Measurements from ENCODE around the gene OLFML2A.
"Not testable (repeated sequence)": the region's sequence is repeated elsewhere in the genome, so short reads cannot be mapped to it uniquely, and the experiment has no call there.

The OLFML2A gene

GRCh38 chr9:124844291-124844690 is 67.4 kb downstream of the OLFML2A start:
- 85% methylated on average over 4 of the region's 4 CpGs for WGBS
- H3K4me2 ChIP-seq (ENCODE audit: low read length, poor library complexity, severe bottlenecking), result no peak overlapping the region
- no peaks in the 10 kb centered on the region for H3K27me3 ChIP-seq (ENCODE audit: control insufficient read depth in 1 of 2, insufficient read depth in 1 of 2, low read length in 2 of 2)
- H2BK12ac ChIP-seq (ENCODE audit: low read length in 2 of 2), result no peak overlapping the region
- no peaks in the 10 kb centered on the region for H3K79me1 ChIP-seq (replicated peaks; ENCODE audit: low read length, poor library complexity, severe bottlenecking)
- no peak overlapping the region for H3K4ac ChIP-seq (ENCODE audit: low read depth in 1 of 2, low read length in 2 of 2)
- H3K9ac ChIP-seq (ENCODE audit: low read length), result no peak overlapping the region
- H2AK5ac ChIP-seq (ENCODE audit: low read length, severe bottlenecking), result no peak overlapping the region
- no peak overlapping the region for H3K18ac ChIP-seq (ENCODE audit: low read depth in 1 of 2, low read length in 2 of 2)
- H2BK15ac ChIP-seq (ENCODE audit: low read depth, poor library complexity, severe bottlenecking), result no peak overlapping the region
- H3K14ac ChIP-seq (ENCODE audit: low read length in 2 of 2), result no peak overlapping the region
- H2BK5ac ChIP-seq (ENCODE audit: low read depth, low read length, poor library complexity, severe bottlenecking), result no peak overlapping the region
- no peak overlapping the region for H3K23ac ChIP-seq (ENCODE audit: low read length in 2 of 2)
- no peaks in the 10 kb centered on the region for H3K36me3 ChIP-seq (ENCODE audit: control insufficient read depth in 1 of 2, insufficient read depth in 2 of 2, low read depth in 1 of 2, low read length in 2 of 2)
- no peak overlapping the region for H3K4me3 ChIP-seq (ENCODE audit: insufficient read depth in 1 of 2, low read depth in 1 of 2, low read length in 2 of 2)
- no peak overlapping the region for H4K91ac ChIP-seq (ENCODE audit: low read length)
- no peak overlapping the region for H2AFZ ChIP-seq (ENCODE audit: low read depth, low read length)
- peaks cover 10% of the 10 kb centered on the region for H3K4me1 ChIP-seq (ENCODE audit: control insufficient read depth, insufficient read depth, low read depth, low read length)
- H2BK120ac ChIP-seq (ENCODE audit: low read depth, low read length), result no peak overlapping the region
- no peaks in the 10 kb centered on the region for H3K9me3 ChIP-seq (ENCODE audit: control insufficient read depth, low read length)
- H4K8ac ChIP-seq (ENCODE audit: low read length), result no peak overlapping the region
- DNase-seq, result no peak
- H3K27ac ChIP-seq (ENCODE audit: low read length, poor library complexity, severe bottlenecking), result no peak overlapping the region

- H3K18ac ChIP-seq (ENCODE audit: low read depth in 1 of 2, low read length in 2 of 2); H3K27me3 ChIP-seq (ENCODE audit: control insufficient read depth in 1 of 2, insufficient read depth in 1 of 2, low read length in 2 of 2); H3K4me3 ChIP-seq (ENCODE audit: insufficient read depth in 1 of 2, low read depth in 1 of 2, low read length in 2 of 2); H3K4me2 ChIP-seq (ENCODE audit: low read length, poor library complexity, severe bottlenecking); H2BK5ac ChIP-seq (ENCODE audit: low read depth, low read length, poor library complexity, severe bottlenecking); H2BK120ac ChIP-seq (ENCODE audit: low read depth, low read length); DNase-seq; H2BK15ac ChIP-seq (ENCODE audit: low read depth, poor library complexity, severe bottlenecking); H3K4me1 ChIP-seq (ENCODE audit: control insufficient read depth, insufficient read depth, low read depth, low read length); H2AFZ ChIP-seq (ENCODE audit: low read depth, low read length); H3K36me3 ChIP-seq (ENCODE audit: control insufficient read depth in 1 of 2, insufficient read depth in 2 of 2, low read depth in 1 of 2, low read length in 2 of 2); H3K23ac ChIP-seq (ENCODE audit: low read length in 2 of 2); H3K27ac ChIP-seq (ENCODE audit: low read length, poor library complexity, severe bottlenecking); H3K4ac ChIP-seq (ENCODE audit: low read depth in 1 of 2, low read length in 2 of 2); H4K91ac ChIP-seq (ENCODE audit: low read length); H4K8ac ChIP-seq (ENCODE audit: low read length); H3K9ac ChIP-seq (ENCODE audit: low read length); H2AK5ac ChIP-seq (ENCODE audit: low read length, severe bottlenecking); H3K14ac ChIP-seq (ENCODE audit: low read length in 2 of 2); H3K9me3 ChIP-seq (ENCODE audit: control insufficient read depth, low read length); H3K79me1 ChIP-seq (replicated peaks; ENCODE audit: low read length, poor library complexity, severe bottlenecking): not testable (repeated sequence)
- WGBS, result 96% methylated on average over 8 of the region's 9 CpGs
- H2BK12ac ChIP-seq (ENCODE audit: low read length in 2 of 2), result peak overlapping the region in 1 of 2 experiments; percentile 51
Observed at GRCh38 chr9:124846467-124846866, 69.5 kb downstream of the OLFML2A start.

- no peaks in the 10 kb centered on the region for H3K36me3 ChIP-seq (ENCODE audit: control insufficient read depth in 1 of 2, insufficient read depth in 2 of 2, low read depth in 1 of 2, low read length in 2 of 2)
- no peak overlapping the region for H3K4me2 ChIP-seq (ENCODE audit: low read length, poor library complexity, severe bottlenecking)
- peaks cover 0 to 12% of the 10 kb centered on the region in 2 experiments for H3K27me3 ChIP-seq (ENCODE audit: control insufficient read depth in 1 of 2, insufficient read depth in 1 of 2, low read length in 2 of 2)
- no peak overlapping the region for H3K14ac ChIP-seq (ENCODE audit: low read length in 2 of 2)
- no peak overlapping the region for H4K91ac ChIP-seq (ENCODE audit: low read length)
- no peak overlapping the region for H2BK15ac ChIP-seq (ENCODE audit: low read depth, poor library complexity, severe bottlenecking)
- no peak overlapping the region for H3K9ac ChIP-seq (ENCODE audit: low read length)
- no peak overlapping the region for H4K8ac ChIP-seq (ENCODE audit: low read length)
- no peak overlapping the region for H2BK12ac ChIP-seq (ENCODE audit: low read length in 2 of 2)
- peaks cover 6% of the 10 kb centered on the region for H3K4me1 ChIP-seq (ENCODE audit: control insufficient read depth, insufficient read depth, low read depth, low read length)
- H3K4me3 ChIP-seq (ENCODE audit: insufficient read depth in 1 of 2, low read depth in 1 of 2, low read length in 2 of 2), result no peak overlapping the region
- DNase-seq, result no peak
- H3K9me3 ChIP-seq (ENCODE audit: control insufficient read depth, low read length), result no peaks in the 10 kb centered on the region
- H3K27ac ChIP-seq (ENCODE audit: low read length, poor library complexity, severe bottlenecking), result no peak overlapping the region
- H2BK120ac ChIP-seq (ENCODE audit: low read depth, low read length), result no peak overlapping the region
- no peak overlapping the region for H3K4ac ChIP-seq (ENCODE audit: low read depth in 1 of 2, low read length in 2 of 2)
- H2AFZ ChIP-seq (ENCODE audit: low read depth, low read length), result no peak overlapping the region
- no peak overlapping the region for H3K18ac ChIP-seq (ENCODE audit: low read depth in 1 of 2, low read length in 2 of 2)
- H3K23ac ChIP-seq (ENCODE audit: low read length in 2 of 2), result no peak overlapping the region
- no peaks in the 10 kb centered on the region for H3K79me1 ChIP-seq (replicated peaks; ENCODE audit: low read length, poor library complexity, severe bottlenecking)
- no peak overlapping the region for H2AK5ac ChIP-seq (ENCODE audit: low read length, severe bottlenecking)
- no peak overlapping the region for H2BK5ac ChIP-seq (ENCODE audit: low read depth, low read length, poor library complexity, severe bottlenecking)
- WGBS, result 93% methylated on average over 5 of the region's 6 CpGs
Observed at GRCh38 chr9:124846969-124847368, 70.0 kb downstream of the OLFML2A start.

- 65% methylated on average over 10 of the region's 10 CpGs for WGBS
- Histone ChIP-seq H4K8ac (ENCODE audit: low read length) (no peak overlapping the region), H3K4me1 (ENCODE audit: control insufficient read depth, insufficient read depth, low read depth, low read length) (peaks cover 15% of the 10 kb centered on the region), H3K23ac (ENCODE audit: low read length in 2 of 2) (no peak overlapping the region), H2BK15ac (ENCODE audit: low read depth, poor library complexity, severe bottlenecking) (no peak overlapping the region), H3K79me1 (replicated peaks; ENCODE audit: low read length, poor library complexity, severe bottlenecking) (no peaks in the 10 kb centered on the region), H2BK12ac (ENCODE audit: low read length in 2 of 2) (no peak overlapping the region), H3K4ac (ENCODE audit: low read depth in 1 of 2, low read length in 2 of 2) (no peak overlapping the region), H3K36me3 (ENCODE audit: control insufficient read depth in 1 of 2, insufficient read depth in 2 of 2, low read depth in 1 of 2, low read length in 2 of 2) (no peaks in the 10 kb centered on the region), H2AK5ac (ENCODE audit: low read length, severe bottlenecking) (no peak overlapping the region), H3K18ac (ENCODE audit: low read depth in 1 of 2, low read length in 2 of 2) (no peak overlapping the region), H3K14ac (ENCODE audit: low read length in 2 of 2) (no peak overlapping the region), H2BK120ac (ENCODE audit: low read depth, low read length) (no peak overlapping the region), H3K9ac (ENCODE audit: low read length) (no peak overlapping the region), H2AFZ (ENCODE audit: low read depth, low read length) (no peak overlapping the region), H3K27ac (ENCODE audit: low read length, poor library complexity, severe bottlenecking) (no peak overlapping the region), H3K27me3 (ENCODE audit: control insufficient read depth in 1 of 2, insufficient read depth in 1 of 2, low read length in 2 of 2) (peaks cover 0 to 13% of the 10 kb centered on the region in 2 experiments), H3K9me3 (ENCODE audit: control insufficient read depth, low read length) (no peaks in the 10 kb centered on the region), H4K91ac (ENCODE audit: low read length) (no peak overlapping the region), H3K4me3 (ENCODE audit: insufficient read depth in 1 of 2, low read depth in 1 of 2, low read length in 2 of 2) (no peak overlapping the region), H2BK5ac (ENCODE audit: low read depth, low read length, poor library complexity, severe bottlenecking) (no peak overlapping the region), H3K4me2 (ENCODE audit: low read length, poor library complexity, severe bottlenecking) (no peak overlapping the region)
- peak; percentile 88 for DNase-seq
Observed at GRCh38 chr9:124849801-124850200, 72.9 kb downstream of the OLFML2A start.
